ENCODE data around the gene TNFSF15. TPM values are rescaled to one million over a fixed set of nuclear protein-coding genes. Genes with fewer than 3 reads are reported as not detected.

The TNFSF15 gene
- total and polyA plus RNA-seq, 2 donors (not counting 1 experiment from before 2014, with no cell fraction given) = 0.03 TPM; not detected in 1

GRCh38 chr9:114759512-114760341, 46.1 kb downstream of the TNFSF15 start:
- CTCF ChIA-PET = no interaction called here
- Histone ChIP-seq H3K36me3 (replicated peaks in 1 of 2; ENCODE audit: control extremely low read depth in 1 of 2, control insufficient read depth in 1 of 2, extremely low read depth in 1 of 2, insufficient read depth in 2 of 2, low read length in 1 of 2) (peaks cover 0 to 3% of the 10 kb centered on the region in 2 experiments), H3K4me2 (replicated peaks; ENCODE audit: low read depth, low read length, poor library complexity, severe bottlenecking) (no peak overlapping the region), H3K4me3 (ENCODE audit: control extremely low read depth in 1 of 5, extremely low read depth in 1 of 5, insufficient read depth in 1 of 5, low read depth in 2 of 5, low read length in 4 of 5) (no peak overlapping the region), H3K27ac (ENCODE audit: low read length in 2 of 2) (no peak overlapping the region), H3K4me1 (ENCODE audit: control insufficient read depth in 2 of 2, insufficient read depth in 2 of 2, low read length in 2 of 2) (peaks cover 5 to 12% of the 10 kb centered on the region in 2 donors), H3K27me3 (replicated peaks in 1 of 4; ENCODE audit: control extremely low read depth in 1 of 4, control insufficient read depth in 3 of 4, insufficient read depth in 4 of 4, low read length in 3 of 4) (peaks cover 0 to 4% (median 0%) of the 10 kb centered on the region in 4 experiments), H2AFZ (ENCODE audit: insufficient read depth, low read depth, low read length, poor library complexity, severe bottlenecking) (no peak overlapping the region), H4K20me1 (ENCODE audit: control insufficient read depth, insufficient read depth, low read length, poor library complexity, severe bottlenecking) (no peaks in the 10 kb centered on the region), H3K79me2 (ENCODE audit: control insufficient read depth, insufficient read depth, low read length) (no peaks in the 10 kb centered on the region), H3K9me3 (ENCODE audit: control extremely low read depth in 1 of 3, control insufficient read depth in 2 of 3, insufficient read depth in 1 of 3, low read length in 2 of 3) (peaks cover 0 to 11% (median 2%) of the 10 kb centered on the region in 3 donors), H3K9ac (ENCODE audit: low read length) (no peak overlapping the region)
- WGBS (ENCODE audit: insufficient coverage) = 95% methylated on average over 7 of the region's 7 CpGs
- H3K4me1 Mint-ChIP-seq = peaks cover 24% of the 10 kb centered on the region
- H3K4me3 Mint-ChIP-seq = no peak overlapping the region
- ATAC-seq (ENCODE audit: low read depth) (no peak), DNase-seq (no peak)
- H3K27ac Mint-ChIP-seq = no peak overlapping the region
- peaks cover 4% of the 10 kb centered on the region for H3K9me3 Mint-ChIP-seq (ENCODE audit: insufficient read depth)
- TF ChIP-seq CTCF (IDR thresholded peaks at IDR 0.05) = no peak
- no peak for TF ChIP-seq EZH2 (IDR thresholded peaks at IDR 0.05; ENCODE audit: borderline replicate concordance, insufficient read depth, low read depth, low read length, poor library complexity, severe bottlenecking)
- POLR2A ChIA-PET = no interaction called here
- intact Hi-C loops (cut with micrococcal nuclease) = no loop called here
- peaks cover 17% of the 10 kb centered on the region for H3K27me3 Mint-ChIP-seq

GRCh38 chr9:114757984-114758383, 47.9 kb downstream of the TNFSF15 start:
- Histone ChIP-seq H3K4me2 (replicated peaks; ENCODE audit: low read depth, low read length, poor library complexity, severe bottlenecking) (no peak overlapping the region), H3K9ac (ENCODE audit: low read length) (no peak overlapping the region), H3K36me3 (replicated peaks in 1 of 2; ENCODE audit: control extremely low read depth in 1 of 2, control insufficient read depth in 1 of 2, extremely low read depth in 1 of 2, insufficient read depth in 2 of 2, low read length in 1 of 2) (peaks cover 0 to 3% of the 10 kb centered on the region in 2 experiments), H3K27me3 (replicated peaks in 1 of 4; ENCODE audit: control extremely low read depth in 1 of 4, control insufficient read depth in 3 of 4, insufficient read depth in 4 of 4, low read length in 3 of 4) (peaks cover 0 to 2% (median 0%) of the 10 kb centered on the region in 4 experiments), H3K4me3 (ENCODE audit: control extremely low read depth in 1 of 5, extremely low read depth in 1 of 5, insufficient read depth in 1 of 5, low read depth in 2 of 5, low read length in 4 of 5) (no peak overlapping the region), H2AFZ (ENCODE audit: insufficient read depth, low read depth, low read length, poor library complexity, severe bottlenecking) (no peak overlapping the region), H3K4me1 (ENCODE audit: control insufficient read depth in 2 of 2, insufficient read depth in 2 of 2, low read length in 2 of 2) (peaks cover 18 to 27% of the 10 kb centered on the region in 2 donors), H3K27ac (ENCODE audit: low read length in 2 of 2) (no peak overlapping the region), H4K20me1 (ENCODE audit: control insufficient read depth, insufficient read depth, low read length, poor library complexity, severe bottlenecking) (no peaks in the 10 kb centered on the region), H3K9me3 (ENCODE audit: control extremely low read depth in 1 of 3, control insufficient read depth in 2 of 3, insufficient read depth in 1 of 3, low read length in 2 of 3) (peaks cover 0 to 11% (median 2%) of the 10 kb centered on the region in 3 donors), H3K79me2 (ENCODE audit: control insufficient read depth, insufficient read depth, low read length) (no peaks in the 10 kb centered on the region)
- peaks cover 3% of the 10 kb centered on the region for H3K27me3 Mint-ChIP-seq
- TF ChIP-seq EZH2 (IDR thresholded peaks at IDR 0.05; ENCODE audit: borderline replicate concordance, insufficient read depth, low read depth, low read length, poor library complexity, severe bottlenecking) (no peak), CTCF (IDR thresholded peaks at IDR 0.05) (no peak)
- H3K27ac Mint-ChIP-seq = no peak overlapping the region
- ChIA-PET CTCF (no interaction called here), POLR2A (no interaction called here)
- DNase-seq (no peak), ATAC-seq (ENCODE audit: low read depth) (no peak)
- 90% methylated on average over 7 of the region's 9 CpGs for WGBS (ENCODE audit: insufficient coverage)
- intact Hi-C loops (cut with micrococcal nuclease) = no loop called here
- H3K9me3 Mint-ChIP-seq (ENCODE audit: insufficient read depth) = peaks cover 4% of the 10 kb centered on the region
- peaks cover 36% of the 10 kb centered on the region for H3K4me1 Mint-ChIP-seq
- H3K4me3 Mint-ChIP-seq = no peak overlapping the region
